Ovary (tissue), 3 donors: ENCODE measurements around the gene POLR3E.

Source experiments
- CTCF ChIP-seq, 3 donors: fragments of 450-650 bp in 2 of 3; fragments of 200-600 bp in 1 of 3; IDR thresholded peaks; one replicate each; pipeline versions ENCODE4 v1.5.1 to v1.8.0; 2016 to 2022; ENCODE audit warnings: antibody characterized with exemption in 3 of 3, mild to moderate bottlenecking in 1 of 3
- EP300 ChIP-seq: sonication (generic); formaldehyde crosslinking; IDR thresholded peaks from one replicate; pipeline ENCODE4 v1.6.1; 2017; ENCODE audit warnings: antibody characterized with exemption
- POLR2A ChIP-seq: fragments of 450-650 bp; IDR thresholded peaks from one replicate; pipeline ENCODE4 v1.6.1; 2017; ENCODE audit warnings: antibody characterized with exemption, mild to moderate bottlenecking, moderate library complexity
- donor health status: DM: no; HTN: no; CAD: no.

DNA sequence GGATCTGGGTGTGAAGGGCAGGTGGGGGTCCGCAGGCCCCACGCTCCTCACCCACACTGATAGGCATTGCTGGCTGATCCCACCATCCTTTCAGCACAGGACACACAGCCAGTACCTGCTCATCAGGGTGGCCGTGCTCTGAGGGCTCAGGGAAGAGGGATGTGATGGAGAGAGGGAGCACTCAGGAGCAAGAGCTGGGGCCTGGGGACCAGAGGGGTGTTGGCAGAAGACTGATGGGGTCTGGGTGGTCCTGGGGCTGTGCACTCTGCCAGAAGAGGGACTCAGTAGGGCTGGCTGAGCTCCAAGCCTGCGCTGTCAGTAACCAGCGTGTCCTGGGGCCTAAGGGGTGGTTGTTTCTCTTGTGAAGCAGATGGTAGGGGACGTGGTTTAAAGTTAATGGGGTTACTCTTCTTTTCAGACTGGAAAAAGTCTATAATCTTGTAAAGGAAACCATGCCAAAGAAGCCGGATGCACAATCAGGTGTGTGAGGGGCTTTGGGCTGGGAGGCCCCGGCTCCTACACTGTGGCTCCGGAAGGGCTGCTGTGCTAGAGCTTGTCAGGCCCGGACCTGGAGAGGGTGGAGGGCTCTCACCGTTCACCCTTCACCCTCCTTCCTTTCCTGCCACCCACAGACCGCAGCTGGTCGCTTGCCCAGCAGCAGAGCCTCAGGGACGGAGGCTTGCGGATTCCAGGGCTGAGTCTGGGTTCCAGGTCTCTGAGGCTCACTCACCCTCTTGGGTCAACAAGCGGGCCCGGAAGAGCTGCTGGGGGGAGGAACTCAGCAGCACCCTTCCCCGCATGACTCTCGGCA lies 27.8 kb downstream of the POLR3E start:
- TF ChIP-seq CTCF (IDR thresholded peaks at IDR 0.05), result no peak
- TF ChIP-seq POLR2A, result no peak
- no peak for TF ChIP-seq EP300
